Stomach (tissue), 9 donors: ENCODE results near the gene SHLD1. TPM values are rescaled to one million over a fixed set of nuclear protein-coding genes. Genes with fewer than 3 reads are reported as not detected.

Source experiments
- DNase-seq, 2 donors: peaks; one replicate each; pipeline versions ENCODE4 v3.0.0 to v3.0.0-alpha.2; 2013 to 2019
- H3K27ac ChIP-seq, 5 donors: fragments of 200-600 bp in 4 of 5; sonication (generic) in 4 of 5; one replicate each; pipeline ENCODE4 v1.5.1; 2013 to 2019; ENCODE audit warnings: mild to moderate bottlenecking in 1 of 5, moderate library complexity in 1 of 5
- H3K27me3 ChIP-seq, 3 donors: fragments of 200-600 bp; sonication (generic); one replicate each; pipeline ENCODE4 v1.5.1; 2017 to 2019; ENCODE audit warnings: mixed run types in 1 of 3
- H3K36me3 ChIP-seq, 4 donors: fragments of 200-600 bp; sonication (generic); 1 replicate in 3 of 4; 2 replicates in 1 of 4; pipeline ENCODE4 v1.5.1; 2016 to 2019
- H3K4me1 ChIP-seq, 4 donors: fragments of 200-600 bp; sonication (generic); one replicate each; pipeline ENCODE4 v1.5.1; 2016 to 2019
- H3K4me3 ChIP-seq, 4 donors: fragments of 200-600 bp; sonication (generic) in 3 of 4; one replicate each; pipeline ENCODE4 v1.5.1; 2016 to 2019; ENCODE audit warnings: mild to moderate bottlenecking in 1 of 4
- H3K9me3 ChIP-seq, 4 donors: fragments of 200-600 bp; sonication (generic); one replicate each; pipeline ENCODE4 v1.5.1; 2016 to 2019
- CTCF ChIP-seq, 7 experiments: fragments of 450-650 bp in 4 of 7; fragments of 200-600 bp in 3 of 7; sonication (generic) in 3 of 7; IDR thresholded peaks; one replicate each; pipeline ENCODE4 v1.5.1; 2016 to 2019; ENCODE audit warnings: antibody characterized with exemption in 7 of 7, control low read depth in 2 of 7, mild to moderate bottlenecking in 1 of 7
- EP300 ChIP-seq: sonication (generic); formaldehyde crosslinking; IDR thresholded peaks from one replicate; pipeline ENCODE4 v1.6.1; 2017; ENCODE audit warnings: antibody characterized with exemption
- POLR2A ChIP-seq, 4 donors: fragments of 450-650 bp; IDR thresholded peaks; one replicate each; pipeline ENCODE4 v1.6.1; 2016; ENCODE audit warnings: antibody characterized with exemption in 4 of 4, control low read depth in 2 of 4, mild to moderate bottlenecking in 1 of 4, moderate library complexity in 1 of 4
- POLR2AphosphoS5 ChIP-seq, 3 donors: sonication (generic); formaldehyde crosslinking; IDR thresholded peaks; one replicate each; pipeline ENCODE4 v1.6.1; 2016; ENCODE audit warnings: antibody characterized with exemption in 3 of 3
- whole genome bisulfite sequencing, 5 donors: extraction: QIAGEN DNeasy Blood & Tissue Kit in 3 of 5; methylation state at CpG; one replicate each; pipeline versions ENCODE4 v1.1.5 to v1.1.7; 2013 to 2018; 5-methylcytosine and 5-hydroxymethylcytosine counted together
- intact Hi-C: fragments of 100-400 bp; cut with DNase I; formaldehyde crosslinking; loops from one replicate; pipeline ENCODE4 v1.15.1; 2023; ENCODE audit warnings: low total_unique reads
- polyA plus RNA-seq, 3 donors: library from polyadenylated mRNA; stranded (reverse); fragments of 200-250 nt; gene quantifications; one replicate each; pipeline ENCODE4 v1.2.3, GENCODE V29; 2013
- small RNA-seq, 4 donors: library from RNA; depleted of rRNA; stranded (forward); fragments of <200 nt; gene quantifications; one replicate each; pipeline ENCODE3, GENCODE V24; 2016
- total RNA-seq, 5 donors: library from RNA; depleted of rRNA; stranded (reverse); fragments of >200 nt; gene quantifications; one replicate each; pipeline versions ENCODE4 v1.1.0 to v1.2.3, GENCODE V29; 2014 to 2016
- donor health status: healthy with polysubstance abuse.
- donor health status: Bipolar disorder and iron deficiency.
- donor health status: healthy.

SHLD1 gene
- total and polyA plus RNA-seq, 8 donors = 1.3 to 10.5 (median 3.5) TPM; not detected in 1

DNA sequence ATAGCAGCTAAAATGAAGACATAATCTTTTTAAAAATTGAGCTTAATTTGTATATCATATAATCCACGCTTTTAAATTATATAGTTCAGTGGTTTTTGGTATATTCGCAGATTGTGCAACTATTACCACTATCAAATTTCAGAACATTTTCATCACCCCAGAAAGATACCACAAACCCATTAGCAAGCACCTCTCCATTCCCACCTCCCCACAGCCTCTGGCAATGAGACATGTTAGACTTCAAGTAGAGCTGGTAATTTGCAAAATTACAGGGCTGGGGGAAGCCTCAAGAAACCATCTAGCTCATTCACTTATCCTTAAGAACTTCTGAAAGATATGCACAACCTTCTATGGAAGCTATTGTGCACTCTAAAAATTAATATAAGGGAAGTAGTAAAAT is 163.0 kb downstream of the SHLD1 start:
- no peak for DNase-seq
- no peaks in the 10 kb centered on the region for H3K36me3 ChIP-seq
- no peaks in the 10 kb centered on the region for H3K9me3 ChIP-seq
- no peak overlapping the region for H3K4me3 ChIP-seq
- 74 to 94% (median 85%) methylated on average over 2 of the region's 2 CpGs for WGBS, 5 donors
- intact Hi-C loops = no loop called here
- H3K4me1 ChIP-seq = peaks cover 0 to 11% (median 8%) of the 10 kb centered on the region in 4 donors
- peaks cover 0 to 65% (median 16%) of the 10 kb centered on the region in 3 donors for H3K27me3 ChIP-seq
- TF ChIP-seq POLR2A (IDR thresholded peaks at IDR 0.05) (no peak), EP300 (no peak), POLR2AphosphoS5 (IDR thresholded peaks at IDR 0.05) (no peak), CTCF (IDR thresholded peaks at IDR 0.05) (no peak)
- H3K27ac ChIP-seq = no peak overlapping the region

Small RNA genes within 50 kb of the gene (small RNA-seq; reads per million reads assigned to genes)
- gene RNU1-55P = 0 reads per million in 4 donors

Other genes with a start within 250 kb of the SHLD1 start
- 10 to 100 TPM in 4 of 5 donors, 1 to 10 TPM in 1; 7.8 to 62.5 (median 15.8) TPM for gene GPCPD1, start 139.4 kb upstream of the SHLD1 start, total RNA-seq
- gene GPCPD1, start 139.4 kb upstream of the SHLD1 start, polyA plus RNA-seq = 10 to 100 TPM in 2 of 3 donors, 1 to 10 TPM in 1; 8.3 to 16.5 (median 13.4) TPM
- 1 to 10 TPM in 2 of 5 donors, not detected in 3; 3.5 to 6.4 TPM for gene CHGB, start 161.1 kb downstream of the SHLD1 start, total RNA-seq
- gene CHGB, start 161.1 kb downstream of the SHLD1 start, polyA plus RNA-seq = 1 to 10 TPM; 1.1 to 3.7 (median 3.6) TPM
- 10 to 100 TPM in 2 of 5 donors, 1 to 10 TPM in 3; 2.9 to 10.9 (median 8.3) TPM for gene TRMT6, start 200.1 kb downstream of the SHLD1 start, total RNA-seq
- 1 to 10 TPM; 6.2 to 8.4 (median 7.0) TPM for gene TRMT6, start 200.1 kb downstream of the SHLD1 start, polyA plus RNA-seq
- gene MCM8, start 200.3 kb downstream of the SHLD1 start, total RNA-seq = 10 to 100 TPM in 1 of 5 donors, 1 to 10 TPM in 4; 3.2 to 39.3 (median 7.1) TPM
- 1 to 10 TPM; 2.1 to 2.9 (median 2.6) TPM for gene MCM8, start 200.3 kb downstream of the SHLD1 start, polyA plus RNA-seq